Spleen (tissue), 11 donors: ENCODE measurements around the gene SLC22A7. TPM values are rescaled to one million over a fixed set of nuclear protein-coding genes. Genes with fewer than 3 reads are reported as not detected.

ENCODE experiments used
- DNase-seq: peaks from one replicate; pipeline ENCODE4 v3.0.0-alpha.2; 2020
- H3K27ac ChIP-seq, 8 donors: fragments of 200-600 bp; sonication (generic) in 7 of 8; 1 replicate in 4 of 8; 2 replicates in 4 of 8; pipeline versions ENCODE4 v1.5.0 to v1.8.0; 2016 to 2021; ENCODE audit warnings: inconsistent platforms in 4 of 8, mild to moderate bottlenecking in 4 of 8, moderate library complexity in 1 of 8
- H3K27me3 ChIP-seq, 7 donors: fragments of 200-600 bp; sonication (generic) in 6 of 7; replicated peaks in 1 of 7; 1 replicate in 4 of 7; 2 replicates in 3 of 7; pipeline versions ENCODE4 v1.5.0 to v1.8.0; 2016 to 2021; ENCODE audit warnings: inconsistent platforms in 3 of 7, mild to moderate bottlenecking in 1 of 7
- H3K36me3 ChIP-seq, 6 donors: fragments of 200-600 bp; sonication (generic) in 5 of 6; 1 replicate in 4 of 6; 2 replicates in 2 of 6; pipeline versions ENCODE4 v1.5.0 to v1.8.0; 2016 to 2021; ENCODE audit warnings: inconsistent platforms in 2 of 6
- H3K4me1 ChIP-seq, 6 donors: fragments of 200-600 bp; sonication (generic) in 5 of 6; 1 replicate in 3 of 6; 2 replicates in 3 of 6; pipeline versions ENCODE4 v1.5.0 to v1.8.0; 2016 to 2021; ENCODE audit warnings: inconsistent platforms in 3 of 6
- H3K4me3 ChIP-seq, 8 donors: fragments of 200-600 bp; sonication (generic) in 7 of 8; 1 replicate in 4 of 8; 2 replicates in 4 of 8; pipeline versions ENCODE4 v1.5.0 to v1.8.0; 2016 to 2021; ENCODE audit warnings: inconsistent platforms in 4 of 8, mild to moderate bottlenecking in 4 of 8, moderate library complexity in 2 of 8
- H3K9me3 ChIP-seq, 8 donors: fragments of 200-600 bp; sonication (generic) in 7 of 8; 1 replicate in 4 of 8; 2 replicates in 4 of 8; pipeline versions ENCODE4 v1.5.0 to v1.8.0; 2016 to 2021; ENCODE audit warnings: inconsistent platforms in 4 of 8
- POLR2A ChIP-seq, 3 donors: fragments of 450-650 bp; IDR thresholded peaks; one replicate each; pipeline ENCODE4 v1.5.1; 2017; ENCODE audit warnings: antibody characterized with exemption in 3 of 3, mild to moderate bottlenecking in 1 of 3
- POLR2AphosphoS5 ChIP-seq, 3 donors: sonication (generic); formaldehyde crosslinking; IDR thresholded peaks; one replicate each; pipeline ENCODE4 v1.5.1; 2017; ENCODE audit warnings: antibody characterized with exemption in 3 of 3
- WGBS, 5 donors: extraction: QIAGEN DNeasy Blood & Tissue Kit in 3 of 5; methylation state at CpG; one replicate each; pipeline versions ENCODE4 v1.1.5 to v1.1.7; 2013 to 2018; 5-methylcytosine and 5-hydroxymethylcytosine counted together
- intact Hi-C: fragments of 100-400 bp; cut with DNase I; formaldehyde crosslinking; loops from one replicate; pipeline ENCODE4 v1.15.0; 2023; ENCODE audit warnings: low total_unique reads
- polyA plus RNA-seq, 3 donors: library from polyadenylated mRNA; stranded (reverse); fragments of 200-250 nt; gene quantifications; one replicate each; pipeline ENCODE4 v1.2.1, GENCODE V29; 2013
- total RNA-seq, 7 donors: library from RNA; depleted of rRNA in 3 of 7; stranded (reverse); fragments of >200 nt in 3 of 7; fragmentation: NEBNext Ultra II Directional in 4 of 7; extraction: Animal tissue kit (Norgen Biotek cat#: 25700) in 4 of 7; gene quantifications; one replicate each; pipeline versions ENCODE4 v1.1.0 to v1.2.1, GENCODE V29; 2016 to 2021
- TF ChIP-seq, protein P1 (sequence below), 11 experiments: fragments of 200-600 bp in 7 of 11; fragments of 450-650 bp in 4 of 11; sonication (generic) in 4 of 11; IDR thresholded peaks in 8 of 11; conservative IDR thresholded peaks in 3 of 11; 1 replicate in 7 of 11; 2 replicates in 4 of 11; pipeline versions ENCODE4 v1.4.0 to v1.8.0; 2016 to 2021; ENCODE audit warnings: antibody characterized with exemption in 11 of 11, inconsistent platforms in 4 of 11, mild to moderate bottlenecking in 1 of 11
- donor health status: healthy with polysubstance abuse.
- donor health status: DM: no; HTN: no; CAD: no; lungs with moderate emphysema.
- donor health status: DM: no; HTN: no; CAD: no.
- donor health status: Bipolar disorder and iron deficiency.
- donor health status: healthy.
- donor health status: DM: no; HTN: no; CAD: no.
- donor health status: DM: yes; HTN: yes; CAD: no.

SLC22A7 gene
- total and polyA plus RNA-seq, 10 donors, result not detected

DNA sequence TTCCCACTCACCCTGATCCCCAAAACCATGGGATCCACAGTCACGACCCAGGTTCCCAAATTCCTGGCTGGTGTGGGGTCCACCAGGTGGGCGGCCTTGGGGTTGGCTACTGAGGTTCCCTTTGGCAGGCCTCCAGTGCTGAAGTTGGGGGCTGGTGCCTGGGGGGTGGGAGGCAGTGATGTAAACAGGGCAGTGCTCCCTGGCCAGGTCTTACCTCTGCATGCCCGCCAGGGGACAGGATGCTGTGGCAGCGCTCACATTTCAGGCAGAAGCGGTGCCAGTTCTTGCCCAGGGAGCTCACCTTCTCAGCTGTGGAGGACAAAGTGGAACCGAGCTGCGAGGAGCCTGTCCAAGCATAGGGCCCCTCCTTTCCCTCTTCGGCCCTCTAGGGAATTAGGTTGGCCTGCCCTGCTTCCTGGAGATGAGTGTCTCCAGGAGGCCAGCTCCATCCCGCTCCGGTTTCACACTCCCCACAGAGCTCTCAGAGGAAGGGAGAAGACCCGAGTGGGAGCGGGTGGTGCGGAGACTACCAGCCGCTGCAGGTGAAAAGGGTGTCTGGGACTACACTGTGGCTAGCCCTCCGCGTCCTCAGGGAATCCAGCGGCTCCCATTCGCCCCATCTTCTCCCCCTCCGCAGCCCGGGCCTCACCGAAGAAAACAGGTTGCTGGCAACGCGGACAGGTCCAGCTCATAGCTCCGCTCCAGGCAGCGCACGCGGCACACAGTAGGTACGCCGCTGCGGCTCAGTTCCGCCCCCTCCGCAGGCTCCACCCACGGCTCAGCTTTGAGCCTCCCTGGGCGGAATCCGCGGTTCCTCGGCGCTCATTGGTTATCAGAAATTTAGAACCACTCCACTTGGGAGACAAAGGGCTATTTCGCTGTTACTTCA, 10.3 kb downstream of the SLC22A7 start, which contains the start of gene CRIP3:
Gene CRIP3, minus strand, starts transcription at position 726 of the 889 bp plus-strand sequence. Its CDS starts 34 bp downstream, at position 692.
- peak; percentile 89 for DNase-seq
- Histone ChIP-seq H3K27ac (peak within 1 kb of the TSS in 2 of 8 donors; percentile 40), H3K27me3 (peaks cover 0 to 23% (median 0%) of the 10 kb centered on the region in 7 donors), H3K4me1 (peaks cover 0 to 59% (median 30%) of the 10 kb centered on the region in 6 donors), H3K9me3 (no peaks in the 10 kb centered on the region), H3K36me3 (no peaks in the 10 kb centered on the region), H3K4me3 (peak within 1 kb of the TSS; percentile 12 to 68 (median 30))
- TF ChIP-seq POLR2AphosphoS5 (IDR thresholded peaks at IDR 0.05) (peak in 2 of 3 donors; percentile 39 to 56), POLR2A (IDR thresholded peaks at IDR 0.05) (no peak)
- TF ChIP-seq, protein P1, sequence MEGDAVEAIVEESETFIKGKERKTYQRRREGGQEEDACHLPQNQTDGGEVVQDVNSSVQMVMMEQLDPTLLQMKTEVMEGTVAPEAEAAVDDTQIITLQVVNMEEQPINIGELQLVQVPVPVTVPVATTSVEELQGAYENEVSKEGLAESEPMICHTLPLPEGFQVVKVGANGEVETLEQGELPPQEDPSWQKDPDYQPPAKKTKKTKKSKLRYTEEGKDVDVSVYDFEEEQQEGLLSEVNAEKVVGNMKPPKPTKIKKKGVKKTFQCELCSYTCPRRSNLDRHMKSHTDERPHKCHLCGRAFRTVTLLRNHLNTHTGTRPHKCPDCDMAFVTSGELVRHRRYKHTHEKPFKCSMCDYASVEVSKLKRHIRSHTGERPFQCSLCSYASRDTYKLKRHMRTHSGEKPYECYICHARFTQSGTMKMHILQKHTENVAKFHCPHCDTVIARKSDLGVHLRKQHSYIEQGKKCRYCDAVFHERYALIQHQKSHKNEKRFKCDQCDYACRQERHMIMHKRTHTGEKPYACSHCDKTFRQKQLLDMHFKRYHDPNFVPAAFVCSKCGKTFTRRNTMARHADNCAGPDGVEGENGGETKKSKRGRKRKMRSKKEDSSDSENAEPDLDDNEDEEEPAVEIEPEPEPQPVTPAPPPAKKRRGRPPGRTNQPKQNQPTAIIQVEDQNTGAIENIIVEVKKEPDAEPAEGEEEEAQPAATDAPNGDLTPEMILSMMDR (IDR thresholded peaks at IDR 0.05 in 8 of 11, conservative IDR thresholded peaks at IDR 0.05 in 3 of 11), result peak in 9 of 11 experiments; percentile 18 to 58 (median 44)
- WGBS, 5 donors, result 1 to 9% (median 6%) methylated on average over 23 to 39 of the region's 39 CpGs
- intact Hi-C loops, result no loop called here

DNA sequence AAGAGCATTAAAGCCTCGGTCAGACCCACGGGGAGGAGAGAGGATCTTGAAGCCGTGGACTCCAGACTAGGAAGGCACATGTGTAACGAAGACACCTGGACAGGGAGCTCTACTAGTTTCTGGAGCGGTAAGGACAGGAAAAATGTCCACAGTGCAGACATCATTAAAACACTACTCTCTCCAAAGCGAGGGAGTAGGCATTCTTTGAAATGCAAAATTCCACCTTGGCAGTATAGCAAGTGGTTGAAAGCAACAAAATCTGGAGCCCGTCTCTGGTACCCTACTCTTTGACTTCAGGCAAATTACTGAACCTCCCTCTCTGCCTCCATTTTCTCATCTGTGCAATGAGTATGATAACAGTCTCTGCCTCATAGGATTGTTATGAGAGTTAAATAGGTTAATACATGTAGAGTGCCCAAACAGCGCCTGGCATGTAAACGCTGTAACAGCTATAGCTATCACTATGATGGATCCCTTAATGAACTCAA, 11.0 kb downstream of the SLC22A7 start:
- no peak for DNase-seq
- WGBS, 5 donors, result 35 to 42% (median 41%) methylated on average over 9 of the region's 9 CpGs
- H3K27me3 ChIP-seq, result peaks cover 0 to 23% (median 0%) of the 10 kb centered on the region in 7 donors
- no peaks in the 10 kb centered on the region for H3K36me3 ChIP-seq
- no peaks in the 10 kb centered on the region for H3K9me3 ChIP-seq
- H3K4me3 ChIP-seq, result peak overlapping the region; percentile 12 to 68 (median 30)
- H3K27ac ChIP-seq, result peak overlapping the region in 2 of 8 donors; percentile 40
- peaks cover 0 to 66% (median 31%) of the 10 kb centered on the region in 6 donors for H3K4me1 ChIP-seq
- TF ChIP-seq, protein P1 (IDR thresholded peaks at IDR 0.05 in 8 of 11, conservative IDR thresholded peaks at IDR 0.05 in 3 of 11), result no peak
- TF ChIP-seq POLR2AphosphoS5 (IDR thresholded peaks at IDR 0.05) (no peak), POLR2A (IDR thresholded peaks at IDR 0.05) (no peak)
- intact Hi-C loops, result no loop called here

DNA sequence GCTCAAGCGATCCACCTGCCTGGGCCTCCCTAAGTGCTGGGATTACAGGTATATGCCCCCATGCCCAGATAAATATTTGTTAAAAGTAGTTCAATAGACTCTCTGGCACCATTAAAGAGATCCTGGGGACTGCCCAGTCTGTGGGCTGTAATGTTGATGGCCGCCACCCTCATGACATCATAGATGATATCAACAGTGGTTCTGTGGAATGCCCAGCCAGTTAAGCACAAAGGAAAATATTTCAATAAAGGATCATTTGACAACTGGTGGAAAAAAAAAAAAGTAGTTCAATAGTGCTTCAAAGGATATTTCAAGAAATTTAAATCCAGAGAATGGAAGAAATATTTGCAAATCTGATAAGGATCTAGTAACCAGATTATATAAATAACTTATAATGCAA, 12.1 kb downstream of the SLC22A7 start:
- intact Hi-C loops, result no loop called here
- Histone ChIP-seq H3K4me3 (no peak overlapping the region), H3K36me3 (no peaks in the 10 kb centered on the region), H3K9me3 (no peaks in the 10 kb centered on the region), H3K27ac (peak overlapping the region in 3 of 8 donors; percentile 32 to 79 (median 77)), H3K4me1 (peaks cover 0 to 75% (median 31%) of the 10 kb centered on the region in 6 donors), H3K27me3 (peaks cover 0 to 23% (median 0%) of the 10 kb centered on the region in 7 donors)
- 97 to 100% (median 97%) methylated on average over 2 of the region's 2 CpGs for WGBS, 5 donors
- no peak for DNase-seq
- TF ChIP-seq POLR2A (IDR thresholded peaks at IDR 0.05), result no peak
- no peak for TF ChIP-seq POLR2AphosphoS5 (IDR thresholded peaks at IDR 0.05)
- TF ChIP-seq, protein P1 (IDR thresholded peaks at IDR 0.05 in 8 of 11, conservative IDR thresholded peaks at IDR 0.05 in 3 of 11), result no peak

DNA sequence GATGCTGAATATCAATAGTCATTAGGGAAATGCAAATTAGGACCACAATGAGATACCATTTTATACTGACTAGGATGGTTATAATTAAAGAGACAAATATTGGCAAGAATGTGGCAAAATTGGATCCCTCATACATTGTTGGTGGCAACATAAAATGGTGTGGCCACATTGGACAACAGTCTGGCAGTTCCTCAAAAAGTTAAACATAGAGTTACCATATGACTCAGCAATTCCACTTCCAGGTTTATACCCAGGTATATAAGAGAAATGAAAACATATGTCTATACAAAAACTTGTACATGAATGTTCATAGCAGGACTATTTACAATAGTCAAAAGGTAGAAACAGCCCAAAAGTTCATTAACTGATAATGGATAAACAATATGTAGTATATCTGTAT, 12.6 kb downstream of the SLC22A7 start:
- peak overlapping the region in 4 of 8 donors; percentile 16 to 79 (median 54) for H3K27ac ChIP-seq
- peaks cover 0 to 23% (median 0%) of the 10 kb centered on the region in 7 donors for H3K27me3 ChIP-seq
- no peaks in the 10 kb centered on the region for H3K9me3 ChIP-seq
- peaks cover 0 to 80% (median 31%) of the 10 kb centered on the region in 6 donors for H3K4me1 ChIP-seq
- no peaks in the 10 kb centered on the region for H3K36me3 ChIP-seq
- no peak overlapping the region for H3K4me3 ChIP-seq
- no peak for TF ChIP-seq POLR2AphosphoS5 (IDR thresholded peaks at IDR 0.05)
- no peak for TF ChIP-seq POLR2A (IDR thresholded peaks at IDR 0.05)
- TF ChIP-seq, protein P1 (IDR thresholded peaks at IDR 0.05 in 8 of 11, conservative IDR thresholded peaks at IDR 0.05 in 3 of 11), result no peak
- no peak for DNase-seq
- intact Hi-C loops, result no loop called here
